Body of pancreas (tissue), 4 donors: ENCODE data around the gene MNT.

Experiments
- POLR2A ChIP-seq, 3 donors: fragments of 450-650 bp; IDR thresholded peaks; one replicate each; pipeline ENCODE4 v1.6.1; 2016; ENCODE audit warnings: antibody characterized with exemption in 3 of 3, mild to moderate bottlenecking in 2 of 3
- TF ChIP-seq, protein P1 (sequence below), 7 experiments: fragments of 450-650 bp in 4 of 7; fragments of 200-600 bp in 3 of 7; sonication (generic) in 3 of 7; IDR thresholded peaks; one replicate each; pipeline ENCODE4 v1.5.1; 2016 to 2019; ENCODE audit warnings: antibody characterized with exemption in 7 of 7

GRCh38 chr17:2400474-2400866 lies 390 bp downstream of the MNT start:
- no peak for TF ChIP-seq POLR2A (IDR thresholded peaks at IDR 0.05)
- TF ChIP-seq, protein P1, sequence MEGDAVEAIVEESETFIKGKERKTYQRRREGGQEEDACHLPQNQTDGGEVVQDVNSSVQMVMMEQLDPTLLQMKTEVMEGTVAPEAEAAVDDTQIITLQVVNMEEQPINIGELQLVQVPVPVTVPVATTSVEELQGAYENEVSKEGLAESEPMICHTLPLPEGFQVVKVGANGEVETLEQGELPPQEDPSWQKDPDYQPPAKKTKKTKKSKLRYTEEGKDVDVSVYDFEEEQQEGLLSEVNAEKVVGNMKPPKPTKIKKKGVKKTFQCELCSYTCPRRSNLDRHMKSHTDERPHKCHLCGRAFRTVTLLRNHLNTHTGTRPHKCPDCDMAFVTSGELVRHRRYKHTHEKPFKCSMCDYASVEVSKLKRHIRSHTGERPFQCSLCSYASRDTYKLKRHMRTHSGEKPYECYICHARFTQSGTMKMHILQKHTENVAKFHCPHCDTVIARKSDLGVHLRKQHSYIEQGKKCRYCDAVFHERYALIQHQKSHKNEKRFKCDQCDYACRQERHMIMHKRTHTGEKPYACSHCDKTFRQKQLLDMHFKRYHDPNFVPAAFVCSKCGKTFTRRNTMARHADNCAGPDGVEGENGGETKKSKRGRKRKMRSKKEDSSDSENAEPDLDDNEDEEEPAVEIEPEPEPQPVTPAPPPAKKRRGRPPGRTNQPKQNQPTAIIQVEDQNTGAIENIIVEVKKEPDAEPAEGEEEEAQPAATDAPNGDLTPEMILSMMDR (IDR thresholded peaks at IDR 0.05), result no peak
